ENCODE data around the gene RELN. TPM values are rescaled to one million over a fixed set of nuclear protein-coding genes. Genes with fewer than 3 reads are reported as not detected.
"Not testable (repeated sequence)": the region's sequence is repeated elsewhere in the genome, so short reads cannot be mapped to it uniquely, and the experiment has no call there.

Gene RELN
- total RNA-seq, 2 donors from 2014 or later, result not detected

DNA sequence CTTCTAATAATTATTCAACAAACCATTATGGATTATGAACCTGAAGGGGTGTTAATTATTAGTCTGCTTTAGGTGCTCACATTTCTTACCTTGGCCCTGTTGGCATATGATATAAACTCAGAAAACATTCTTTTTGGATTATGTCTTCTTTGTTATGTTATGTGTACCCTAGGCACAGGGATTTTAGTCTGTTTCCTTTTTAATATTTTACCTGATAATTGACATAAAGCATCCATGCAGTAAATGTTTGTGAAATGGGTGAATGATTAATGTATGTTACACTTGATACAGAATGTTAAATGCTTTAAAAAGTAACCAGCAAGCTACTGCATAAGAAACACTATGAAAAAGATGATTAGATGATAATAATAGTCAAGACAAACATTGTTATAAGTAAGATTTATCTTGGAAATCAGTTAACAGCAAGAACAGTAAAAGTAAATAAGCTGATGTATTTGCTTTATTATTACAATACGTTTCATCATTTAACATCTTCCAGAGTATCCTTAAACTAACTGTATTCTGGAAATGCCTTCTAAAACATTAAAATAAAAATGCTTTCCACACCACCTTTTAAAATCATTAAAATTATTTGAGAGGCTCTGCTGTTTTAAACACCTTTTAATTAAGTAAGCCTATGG lies 204.7 kb downstream of the RELN start:
- H3K27ac Mint-ChIP-seq, result no peak overlapping the region
- H3K4me1 Mint-ChIP-seq (ENCODE audit: low read depth in 2 of 2), result no peaks in the 10 kb centered on the region
- H3K36me3 Mint-ChIP-seq, result peaks cover 10% of the 10 kb centered on the region
- H3K4me3 Mint-ChIP-seq, result no peak overlapping the region
- peaks cover 13% of the 10 kb centered on the region for H3K9me3 Mint-ChIP-seq
- ATAC-seq (no peak), DNase-seq (ENCODE audit: low spot score) (no peak)
- no peaks in the 10 kb centered on the region for H3K27me3 Mint-ChIP-seq

DNA sequence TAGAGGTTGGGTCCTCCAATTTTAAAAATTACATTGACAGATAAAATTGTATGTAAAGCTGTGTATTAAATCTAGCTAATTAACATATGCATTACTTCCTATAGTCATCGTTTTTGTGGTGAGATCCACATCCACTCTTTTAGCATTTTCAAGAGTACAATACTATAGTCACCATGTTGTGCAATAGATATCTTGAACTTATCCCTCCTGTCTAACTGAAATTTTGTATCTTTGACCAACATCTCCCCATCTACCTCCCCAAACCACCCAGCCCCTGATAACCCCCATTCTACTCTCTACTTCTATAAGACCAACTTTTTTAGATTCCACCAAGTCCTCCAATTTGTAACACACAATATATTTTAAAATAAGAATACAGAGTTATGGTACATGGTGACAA lies 208.0 kb downstream of the RELN start:
- H3K4me3 Mint-ChIP-seq, result no peak overlapping the region
- ATAC-seq (no peak), DNase-seq (ENCODE audit: low spot score) (no peak)
- peaks cover 3% of the 10 kb centered on the region for H3K9me3 Mint-ChIP-seq
- H3K36me3 Mint-ChIP-seq, result no peaks in the 10 kb centered on the region
- H3K27ac Mint-ChIP-seq, result no peak overlapping the region
- H3K4me1 Mint-ChIP-seq (ENCODE audit: low read depth in 2 of 2), result no peaks in the 10 kb centered on the region
- H3K27me3 Mint-ChIP-seq, result no peaks in the 10 kb centered on the region

DNA sequence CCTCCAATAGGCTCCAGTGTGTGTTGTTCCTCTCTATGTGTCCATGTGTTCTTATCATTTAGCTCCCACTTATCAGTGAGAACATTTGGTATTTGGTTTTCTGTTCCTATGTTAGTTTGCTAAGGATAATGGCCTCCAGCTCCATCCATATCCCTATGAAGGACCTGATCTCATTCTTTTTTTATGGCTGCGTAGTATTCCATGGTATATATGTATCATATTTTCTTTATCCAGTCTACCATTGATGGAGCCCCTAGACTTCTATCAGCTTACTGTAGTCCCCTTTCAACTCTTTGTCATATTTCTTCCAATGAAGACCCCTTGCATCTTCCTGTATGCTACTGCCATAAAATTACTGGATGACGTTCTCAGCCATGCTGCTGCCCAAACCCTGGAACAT lies 208.9 kb downstream of the RELN start:
- H3K9me3 Mint-ChIP-seq; ATAC-seq; H3K27me3 Mint-ChIP-seq; H3K27ac Mint-ChIP-seq; DNase-seq (ENCODE audit: low spot score); H3K36me3 Mint-ChIP-seq; H3K4me3 Mint-ChIP-seq; H3K4me1 Mint-ChIP-seq (ENCODE audit: low read depth in 2 of 2): not testable (repeated sequence)

DNA sequence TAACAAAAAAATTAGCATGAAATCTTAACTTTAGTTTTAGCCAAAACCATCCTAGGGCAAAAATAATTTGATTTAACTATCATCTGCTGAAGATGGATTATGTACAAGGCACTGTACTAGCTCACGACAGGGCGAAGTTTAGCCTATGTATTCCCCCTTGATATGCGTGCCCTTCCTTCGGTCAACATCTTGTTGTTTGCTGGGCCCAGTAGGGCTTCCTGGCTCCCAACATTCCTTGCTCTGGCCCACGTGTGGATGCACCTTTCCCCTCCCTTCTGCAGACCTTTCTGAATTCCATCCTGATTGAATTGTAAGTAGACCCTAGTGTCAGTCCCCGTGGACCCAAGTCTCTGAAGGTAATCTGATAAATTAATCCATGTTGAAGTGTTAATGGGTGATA lies 212.0 kb downstream of the RELN start:
- Mint-ChIP-seq H3K36me3 (no peaks in the 10 kb centered on the region), H3K4me1 (ENCODE audit: low read depth in 2 of 2) (no peaks in the 10 kb centered on the region), H3K27me3 (no peaks in the 10 kb centered on the region), H3K9me3 (no peaks in the 10 kb centered on the region), H3K4me3 (no peak overlapping the region), H3K27ac (no peak overlapping the region)
- DNase-seq (ENCODE audit: low spot score), result no peak
- no peak for ATAC-seq

DNA sequence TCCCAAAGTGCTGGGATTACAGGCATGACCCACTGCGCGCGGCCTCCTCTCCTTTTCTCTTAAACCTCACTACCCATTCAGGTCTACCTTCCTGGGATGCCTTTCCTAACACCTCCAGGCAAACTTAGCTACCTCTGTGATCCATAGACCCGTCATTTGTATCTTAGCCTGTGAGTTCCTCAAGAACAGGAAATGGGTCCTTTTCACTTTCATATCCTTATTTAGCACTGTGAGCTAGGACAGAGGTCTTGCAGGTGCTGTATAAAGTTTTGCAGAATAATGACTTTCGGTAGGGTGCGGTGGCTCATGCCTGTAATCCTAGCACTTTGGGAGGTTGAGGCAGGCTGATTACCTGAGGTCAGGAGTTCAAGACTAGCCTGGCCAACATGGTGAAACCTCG lies 215.7 kb downstream of the RELN start:
- H3K4me3 Mint-ChIP-seq, result no peak overlapping the region
- ATAC-seq (no peak), DNase-seq (ENCODE audit: low spot score) (no peak)
- H3K4me1 Mint-ChIP-seq (ENCODE audit: low read depth in 2 of 2), result no peaks in the 10 kb centered on the region
- no peak overlapping the region for H3K27ac Mint-ChIP-seq
- H3K9me3 Mint-ChIP-seq, result peaks cover 6% of the 10 kb centered on the region
- no peaks in the 10 kb centered on the region for H3K36me3 Mint-ChIP-seq
- H3K27me3 Mint-ChIP-seq, result no peaks in the 10 kb centered on the region

DNA sequence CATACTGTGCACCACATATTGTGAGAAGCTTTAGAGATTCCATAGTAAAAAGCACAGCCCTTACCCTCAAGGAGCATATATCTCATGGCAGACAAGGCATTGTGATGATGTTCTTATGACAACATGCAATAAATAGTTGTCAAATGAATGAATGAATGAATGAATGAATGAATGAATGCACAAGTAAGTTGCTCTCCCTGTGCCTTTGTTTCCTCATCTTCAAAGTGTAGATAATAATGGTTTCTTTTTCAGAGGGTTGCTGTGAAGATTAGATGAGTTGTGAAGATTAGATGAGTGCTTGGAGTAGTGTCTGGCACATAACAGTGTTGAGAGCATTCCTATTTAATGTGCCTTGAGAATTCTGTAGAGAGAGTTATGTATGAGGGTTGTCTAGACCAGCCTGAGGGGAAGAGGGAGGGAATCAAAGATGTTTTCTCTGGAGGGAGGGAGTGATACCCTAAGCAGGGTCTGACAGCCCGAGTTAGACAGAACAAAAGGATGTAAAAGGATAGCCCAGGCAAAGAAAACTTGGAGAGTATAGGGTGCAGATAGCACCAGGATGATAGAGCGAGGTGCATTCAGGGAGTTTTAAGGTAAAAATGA lies 217.2 kb downstream of the RELN start:
- no peaks in the 10 kb centered on the region for H3K27me3 Mint-ChIP-seq
- H3K9me3 Mint-ChIP-seq, result peaks cover 9% of the 10 kb centered on the region
- H3K36me3 Mint-ChIP-seq, result no peaks in the 10 kb centered on the region
- H3K4me1 Mint-ChIP-seq (ENCODE audit: low read depth in 2 of 2), result no peaks in the 10 kb centered on the region
- H3K4me3 Mint-ChIP-seq, result no peak overlapping the region
- DNase-seq (ENCODE audit: low spot score), result no peak
- no peak overlapping the region for H3K27ac Mint-ChIP-seq
- no peak for ATAC-seq

DNA sequence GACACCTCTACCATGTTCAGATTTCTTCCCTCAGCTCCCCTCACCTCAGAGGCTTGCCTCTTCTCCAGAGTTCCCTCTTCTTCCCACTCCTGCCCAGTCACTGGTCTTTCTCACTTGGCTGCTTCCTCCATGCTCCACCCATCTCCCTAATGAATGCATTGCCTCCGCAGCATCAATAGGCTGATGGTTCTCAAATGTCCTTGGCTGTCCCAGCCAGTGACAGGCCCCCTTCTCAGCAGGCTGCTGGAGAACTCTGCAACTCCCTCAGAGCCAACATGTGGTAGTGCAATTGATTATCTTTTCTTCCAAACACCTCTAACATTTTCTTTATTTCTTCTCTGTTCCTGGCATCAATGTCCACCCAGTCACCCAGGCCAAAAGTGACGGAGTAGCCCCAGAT lies 218.2 kb downstream of the RELN start:
- DNase-seq (ENCODE audit: low spot score), result no peak
- H3K27ac Mint-ChIP-seq, result no peak overlapping the region
- no peak for ATAC-seq

DNA sequence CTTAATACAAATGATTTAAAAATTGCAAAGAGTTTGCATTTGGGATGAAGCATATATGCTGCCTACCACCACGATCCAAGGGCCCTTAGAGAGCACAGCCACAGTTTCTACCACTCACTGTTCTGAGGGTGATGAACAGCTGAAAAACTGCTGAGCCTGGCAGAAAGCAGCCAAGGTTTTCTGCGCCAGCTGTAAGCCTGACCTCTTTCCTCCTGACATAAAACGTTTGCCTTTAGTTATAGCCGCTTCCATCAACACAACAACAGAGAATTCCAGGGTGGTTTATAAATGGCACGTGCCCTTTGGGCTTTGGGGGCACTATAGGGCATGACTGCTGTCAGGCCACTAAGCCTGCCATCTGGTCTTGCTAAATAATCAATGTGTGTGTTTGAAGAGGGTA lies 222.8 kb downstream of the RELN start:
- Mint-ChIP-seq H3K27ac (no peak overlapping the region), H3K27me3 (peaks cover 0 to 8% of the 10 kb centered on the region in 2 donors), H3K9me3 (peaks cover 17% of the 10 kb centered on the region), H3K4me3 (no peak overlapping the region), H3K36me3 (no peaks in the 10 kb centered on the region), H3K4me1 (ENCODE audit: low read depth in 2 of 2) (no peaks in the 10 kb centered on the region)
- DNase-seq (ENCODE audit: low spot score) (no peak), ATAC-seq (no peak)

More for the DNA sequence above, 218.2 kb downstream of the RELN start:
- H3K27me3 Mint-ChIP-seq, result no peaks in the 10 kb centered on the region
- H3K4me3 Mint-ChIP-seq, result no peak overlapping the region
- H3K4me1 Mint-ChIP-seq (ENCODE audit: low read depth in 2 of 2), result no peaks in the 10 kb centered on the region
- no peaks in the 10 kb centered on the region for H3K36me3 Mint-ChIP-seq
- peaks cover 9% of the 10 kb centered on the region for H3K9me3 Mint-ChIP-seq

DNA sequence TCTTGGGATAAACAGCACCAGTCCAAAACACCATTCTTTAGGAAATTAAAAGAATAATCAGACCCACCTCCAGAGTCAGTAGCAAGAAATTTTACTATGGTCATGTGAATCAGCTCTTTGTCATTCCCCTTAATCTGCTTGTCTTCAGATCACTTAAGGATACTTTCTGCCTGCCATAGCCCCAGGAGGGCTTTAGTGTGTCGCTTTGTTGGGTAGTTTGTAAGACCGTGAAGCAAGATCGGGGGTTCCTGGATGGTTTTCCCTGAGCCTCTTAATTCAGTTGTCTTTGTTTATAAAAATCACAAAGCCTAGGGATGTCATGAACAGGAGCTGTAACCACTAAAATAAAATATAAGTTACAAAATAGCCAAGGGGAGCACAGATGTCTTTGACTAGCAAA lies 223.6 kb downstream of the RELN start:
- H3K9me3 Mint-ChIP-seq, result peaks cover 12% of the 10 kb centered on the region
- H3K36me3 Mint-ChIP-seq, result no peaks in the 10 kb centered on the region
- ATAC-seq, result no peak
- H3K4me1 Mint-ChIP-seq (ENCODE audit: low read depth in 2 of 2), result no peaks in the 10 kb centered on the region
- H3K27me3 Mint-ChIP-seq, result peaks cover 0 to 8% of the 10 kb centered on the region in 2 donors
- H3K4me3 Mint-ChIP-seq, result no peak overlapping the region
- no peak overlapping the region for H3K27ac Mint-ChIP-seq
- DNase-seq (ENCODE audit: low spot score), result no peak

DNA sequence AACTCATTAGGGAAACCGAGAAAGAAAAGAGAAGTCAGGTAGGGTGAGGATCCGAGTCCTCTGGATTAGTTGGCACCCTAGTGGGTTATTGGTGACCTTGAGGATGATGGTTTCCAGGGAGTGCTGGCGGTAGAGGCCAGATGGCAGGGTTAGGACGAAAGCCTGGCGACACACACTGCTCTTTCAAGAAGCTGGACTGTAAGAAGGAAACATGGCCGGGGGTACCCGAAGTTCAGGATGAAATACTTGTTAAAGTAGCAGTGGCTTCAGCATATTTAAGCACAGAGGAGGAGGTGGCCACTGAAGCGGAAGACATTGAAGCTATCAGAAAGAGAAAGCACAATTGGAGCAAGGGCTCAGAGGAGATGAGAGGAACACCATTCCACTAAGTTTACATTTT lies 224.6 kb downstream of the RELN start:
- Mint-ChIP-seq H3K9me3 (peaks cover 12% of the 10 kb centered on the region), H3K4me3 (no peak overlapping the region), H3K36me3 (no peaks in the 10 kb centered on the region), H3K4me1 (ENCODE audit: low read depth in 2 of 2) (no peaks in the 10 kb centered on the region), H3K27ac (no peak overlapping the region), H3K27me3 (peaks cover 0 to 8% of the 10 kb centered on the region in 2 donors)
- ATAC-seq (no peak), DNase-seq (ENCODE audit: low spot score) (no peak)

DNA sequence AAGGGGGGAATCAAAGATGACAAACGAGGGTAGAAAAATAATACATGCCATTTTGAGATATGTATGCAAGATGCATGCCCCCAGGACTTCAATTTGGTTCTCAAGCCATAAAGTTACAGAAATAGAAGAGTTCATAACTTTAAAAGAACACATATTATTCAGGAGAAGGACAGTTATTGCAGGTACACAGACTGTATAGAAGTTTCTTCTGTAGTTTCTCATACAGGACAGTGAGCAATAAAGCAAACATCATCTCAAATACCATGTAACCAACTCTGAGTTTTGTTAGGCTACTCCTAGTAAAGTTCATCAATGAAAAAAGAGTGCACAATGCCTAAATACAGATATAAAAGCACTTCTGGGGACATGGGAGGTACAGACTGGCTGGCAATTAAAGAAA lies 226.6 kb downstream of the RELN start:
- H3K36me3 Mint-ChIP-seq, result no peaks in the 10 kb centered on the region

DNA sequence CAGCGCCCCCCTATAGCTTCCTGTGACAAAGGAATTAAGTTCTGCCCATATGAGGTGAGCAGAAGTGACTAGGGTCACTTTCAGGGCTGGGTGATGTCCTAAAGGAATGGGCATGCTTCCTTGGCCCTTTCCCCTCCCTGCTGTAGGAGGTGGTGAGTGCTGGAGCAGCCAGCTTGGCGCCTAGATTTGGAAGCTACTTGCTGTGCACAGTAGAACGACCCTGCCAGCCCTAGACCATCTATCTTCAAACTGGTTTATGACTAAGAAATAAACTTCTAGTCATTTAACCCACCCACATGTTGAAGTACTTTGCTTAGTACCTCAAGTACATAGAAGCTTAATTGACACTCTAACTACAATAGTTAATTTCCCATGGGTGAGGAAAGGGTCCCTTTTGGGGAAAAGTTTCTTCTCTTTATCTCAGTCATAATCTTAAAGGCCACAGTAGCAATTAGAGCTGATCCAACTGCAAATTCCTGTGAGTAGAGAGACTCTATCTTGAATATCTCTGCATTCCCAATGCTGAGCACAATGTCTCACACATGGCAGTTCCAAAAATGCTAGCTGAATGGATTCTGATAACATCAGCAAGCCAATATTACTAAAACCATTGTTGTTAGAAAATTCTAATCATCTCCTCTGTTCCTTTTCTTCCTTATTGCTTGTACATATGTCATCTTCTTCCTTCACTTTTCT lies 227.2 kb downstream of the RELN start:
- H3K4me1 Mint-ChIP-seq (ENCODE audit: low read depth in 2 of 2), result no peaks in the 10 kb centered on the region
- DNase-seq (ENCODE audit: low spot score) (no peak), ATAC-seq (no peak)
- H3K9me3 Mint-ChIP-seq, result peaks cover 9% of the 10 kb centered on the region
- H3K4me3 Mint-ChIP-seq, result no peak overlapping the region
- peaks cover 0 to 8% of the 10 kb centered on the region in 2 donors for H3K27me3 Mint-ChIP-seq
- H3K27ac Mint-ChIP-seq, result no peak overlapping the region
- no peaks in the 10 kb centered on the region for H3K36me3 Mint-ChIP-seq

More for the DNA sequence above, 226.6 kb downstream of the RELN start:
- no peak for DNase-seq (ENCODE audit: low spot score)
- H3K9me3 Mint-ChIP-seq, result peaks cover 11% of the 10 kb centered on the region
- peaks cover 0 to 8% of the 10 kb centered on the region in 2 donors for H3K27me3 Mint-ChIP-seq
- no peaks in the 10 kb centered on the region for H3K4me1 Mint-ChIP-seq (ENCODE audit: low read depth in 2 of 2)
- no peak overlapping the region for H3K27ac Mint-ChIP-seq
- ATAC-seq, result no peak
- no peak overlapping the region for H3K4me3 Mint-ChIP-seq

DNA sequence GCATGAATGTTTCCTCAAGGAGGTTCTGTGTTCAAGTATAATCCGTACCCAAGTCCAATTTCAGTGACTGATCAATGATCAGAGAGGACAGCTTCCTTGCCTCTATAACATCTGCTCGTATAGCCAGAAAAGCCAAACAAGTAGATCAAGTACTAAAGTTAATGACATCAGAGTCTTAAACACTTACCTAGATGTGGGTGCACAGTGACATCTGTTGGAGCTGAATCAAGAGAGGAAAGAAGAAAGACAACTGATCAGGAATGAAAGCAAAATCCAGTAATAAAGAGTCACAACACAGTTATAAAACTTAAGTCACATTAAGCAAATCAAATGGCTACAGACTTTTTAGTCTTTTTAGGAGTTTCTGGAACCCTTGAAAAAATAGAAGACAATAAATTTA lies 236.5 kb downstream of the RELN start:
- Mint-ChIP-seq H3K36me3 (no peaks in the 10 kb centered on the region), H3K4me1 (ENCODE audit: low read depth in 2 of 2) (no peaks in the 10 kb centered on the region), H3K27me3 (no peaks in the 10 kb centered on the region), H3K9me3 (no peaks in the 10 kb centered on the region), H3K4me3 (no peak overlapping the region), H3K27ac (no peak overlapping the region)
- ATAC-seq, result no peak
- no peak for DNase-seq (ENCODE audit: low spot score)

DNA sequence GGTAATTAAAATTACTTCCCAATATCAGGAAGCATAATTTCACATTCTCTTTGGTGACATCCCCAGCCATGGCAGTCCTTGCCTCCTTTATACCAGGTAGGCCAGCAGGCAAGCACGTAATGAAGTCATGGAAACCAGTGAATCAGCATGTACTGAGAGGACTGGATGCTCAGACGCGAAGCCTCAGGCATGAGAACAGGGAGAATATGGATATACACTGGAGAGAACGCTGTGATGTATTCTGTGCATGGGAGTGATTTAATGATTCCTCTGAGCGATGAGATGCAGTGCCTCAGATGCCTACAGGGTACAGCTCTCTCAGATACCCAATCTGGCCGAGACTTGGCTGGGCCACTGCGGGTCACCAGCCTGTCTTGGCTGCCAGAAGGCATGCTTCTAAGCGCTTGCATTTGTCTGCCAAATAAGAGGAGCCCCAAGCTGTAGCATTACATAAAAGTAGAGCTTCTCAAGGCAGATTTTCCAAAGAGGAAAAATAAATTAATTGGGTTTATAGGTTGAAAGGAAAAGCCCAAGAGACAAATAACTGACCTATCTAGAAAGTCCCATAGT lies 238.1 kb downstream of the RELN start:
- H3K27ac Mint-ChIP-seq, result no peak overlapping the region
- no peaks in the 10 kb centered on the region for H3K36me3 Mint-ChIP-seq
- no peak for ATAC-seq
- no peak for DNase-seq (ENCODE audit: low spot score)
- no peaks in the 10 kb centered on the region for H3K4me1 Mint-ChIP-seq (ENCODE audit: low read depth in 2 of 2)
- H3K27me3 Mint-ChIP-seq, result no peaks in the 10 kb centered on the region
- no peaks in the 10 kb centered on the region for H3K9me3 Mint-ChIP-seq
- no peak overlapping the region for H3K4me3 Mint-ChIP-seq

Measured in natural killer cell treated with Interleukin-12 subunit alpha and Interleukin-12 subunit beta and Interleukin-15 and Interleukin-18, amount 100 ng/mL, for 72 hours (primary cell).